Spinal cord (tissue), 10 donors: ENCODE results near the gene KIF23. TPM values are rescaled to one million over a fixed set of nuclear protein-coding genes. Genes with fewer than 3 reads are reported as not detected.
"Not testable (repeated sequence)": the region's sequence is repeated elsewhere in the genome, so short reads cannot be mapped to it uniquely, and the experiment has no call there.

Experiments
- DNase-seq, 6 donors: peaks; one replicate each; pipeline versions ENCODE4 v3.0.0 to v3.0.0-alpha.2; 2013 to 2015; ENCODE audit warnings: low spot score in 6 of 6, low read depth in 4 of 6
- H3K27ac ChIP-seq: one replicate; pipeline ENCODE4 v1.5.1; 2013; ENCODE audit warnings: low read depth, low read length, control low read depth
- H3K27me3 ChIP-seq: one replicate; pipeline ENCODE4 v1.6.1; 2013; ENCODE audit warnings: low read length; ENCODE audit not compliant: control insufficient read depth, insufficient read depth
- H3K36me3 ChIP-seq: one replicate; pipeline ENCODE4 v1.6.1; 2013; ENCODE audit warnings: low read length; ENCODE audit not compliant: control insufficient read depth, insufficient read depth
- H3K4me1 ChIP-seq: one replicate; pipeline ENCODE4 v1.6.1; 2013; ENCODE audit warnings: low read length; ENCODE audit not compliant: control insufficient read depth, insufficient read depth
- H3K4me3 ChIP-seq: one replicate; pipeline ENCODE4 v1.5.1; 2013; ENCODE audit warnings: low read depth, low read length, control low read depth
- H3K9me3 ChIP-seq: one replicate; pipeline ENCODE4 v1.6.1; 2013; ENCODE audit warnings: low read length; ENCODE audit not compliant: control insufficient read depth, insufficient read depth
- WGBS: methylation state at CpG from one replicate; pipeline ENCODE4 v1.1.5; 2013; ENCODE audit warnings: missing lambda C conversion rate; ENCODE audit not compliant: insufficient coverage; 5-methylcytosine and 5-hydroxymethylcytosine counted together
- long read RNA-seq, 4 donors: transcript quantifications; one replicate each; lab custom pipeline, GENCODE V29; 2026
- polyA plus RNA-seq, 2 donors: library from polyadenylated mRNA; unstranded; fragments of 120-200 nt; gene quantifications; one replicate each; pipeline ENCODE4 v1.2.1, GENCODE V29; 2013; ENCODE audit not compliant: insufficient read length in 2 of 2
- total RNA-seq, 2 donors: library from RNA; depleted of rRNA in 1 of 2; stranded (reverse); fragments of 120-200 nt in 1 of 2; fragments of >200 nt in 1 of 2; gene quantifications; one replicate each; pipeline versions ENCODE4 v1.2.3 to v1.2.4, GENCODE V29; 2013 to 2014
- donor health status: healthy.

KIF23 gene
- total RNA-seq (10 to 100 TPM; 13.5 to 21.0 TPM), polyA plus RNA-seq (10 to 100 TPM; 13.0 to 13.3 TPM)
- long read RNA-seq, donor 1, partial matches to known transcripts = 0 of 1 reads
- long read RNA-seq, donor 1, other reads (novel, unspliced or antisense) = 0 of 1 reads
- long read RNA-seq, donor 2 = 0 reads
- long read RNA-seq, donor 3 = 0 reads
- long read RNA-seq, donor 4, partial matches to known transcripts = 0 of 4 reads
- long read RNA-seq, donor 4, other reads (novel, unspliced or antisense) = 0 of 4 reads

- H3K9me3 ChIP-seq = no peaks in the 10 kb centered on the region
- H3K4me1 ChIP-seq = peaks cover 6% of the 10 kb centered on the region
- DNase-seq = peak; percentile 76 to 97 (median 86)
- peak within 1 kb of the TSS; percentile 88 for H3K4me3 ChIP-seq
- no peaks in the 10 kb centered on the region for H3K36me3 ChIP-seq
- WGBS = under 1% methylated on average over 73 of the region's 78 CpGs
- peak within 1 kb of the TSS; percentile 62 for H3K27ac ChIP-seq
- no peaks in the 10 kb centered on the region for H3K27me3 ChIP-seq
Measured at GRCh38 chr15:69413822-69414700, at the start of gene KIF23. KIF23 (plus strand) TSS chr15:69414349; CDS start chr15:69414466, 117 bp downstream.

- 80% methylated on average over 1 of the region's 3 CpGs for WGBS
- Histone ChIP-seq H3K9me3 (no peaks in the 10 kb centered on the region), H3K36me3 (no peaks in the 10 kb centered on the region), H3K27ac (no peak overlapping the region), H3K4me1 (no peaks in the 10 kb centered on the region), H3K4me3 (no peak overlapping the region), H3K27me3 (no peaks in the 10 kb centered on the region)
- no peak for DNase-seq
Measured at GRCh38 chr15:69367236-69367635, 46.9 kb upstream of the KIF23 start.

DNA sequence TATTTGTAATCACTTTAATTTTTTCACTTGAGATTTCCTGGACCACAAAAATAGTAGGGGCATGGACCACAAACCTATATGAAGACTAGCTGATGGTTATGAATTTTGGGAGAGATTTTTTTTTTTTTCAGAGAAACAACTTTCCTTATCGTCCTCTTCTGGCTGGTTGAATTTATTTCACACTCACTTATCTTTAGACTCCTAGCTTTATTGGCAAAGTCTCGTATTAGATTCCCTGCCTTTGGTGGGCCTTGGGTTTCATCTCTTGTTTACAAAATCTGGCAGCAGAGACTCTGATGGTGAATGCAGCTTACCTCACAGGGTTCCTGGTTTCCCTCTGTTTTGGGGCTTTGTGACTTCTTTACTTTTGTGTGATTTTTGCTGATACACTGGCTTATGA, 44.5 kb upstream of the KIF23 start:
- Histone ChIP-seq H3K9me3 (no peaks in the 10 kb centered on the region), H3K36me3 (no peaks in the 10 kb centered on the region), H3K4me1 (no peaks in the 10 kb centered on the region), H3K27ac (no peak overlapping the region), H3K27me3 (no peaks in the 10 kb centered on the region), H3K4me3 (no peak overlapping the region)
- no CpG with 5 or more reads among the region's 2 CpGs for WGBS
- no peak for DNase-seq

DNA sequence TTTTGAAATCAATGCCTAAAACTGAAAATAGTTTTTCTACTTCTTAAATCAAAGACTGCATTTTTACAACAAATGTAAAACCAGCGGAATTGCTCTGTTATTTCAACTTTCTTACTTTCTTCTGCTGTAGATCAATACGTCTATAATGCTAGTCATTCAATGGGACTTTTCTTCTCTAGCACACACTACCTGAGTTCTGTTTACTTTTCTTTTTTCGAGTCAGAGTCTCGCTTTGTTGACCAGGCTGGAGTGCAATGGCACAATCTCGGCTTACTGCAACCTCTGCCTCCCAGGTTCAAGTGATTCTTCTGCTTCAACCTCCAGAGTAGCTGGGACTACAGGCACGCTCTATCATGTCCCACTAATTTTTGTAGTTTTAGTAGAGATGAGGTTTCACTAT, 40.7 kb upstream of the KIF23 start:
- Histone ChIP-seq H3K27me3 (no peaks in the 10 kb centered on the region), H3K27ac (no peak overlapping the region), H3K9me3 (no peaks in the 10 kb centered on the region), H3K4me1 (no peaks in the 10 kb centered on the region), H3K4me3 (no peak overlapping the region), H3K36me3 (no peaks in the 10 kb centered on the region)
- no peak for DNase-seq
- WGBS = 88% methylated on average over 5 of the region's 6 CpGs

DNA sequence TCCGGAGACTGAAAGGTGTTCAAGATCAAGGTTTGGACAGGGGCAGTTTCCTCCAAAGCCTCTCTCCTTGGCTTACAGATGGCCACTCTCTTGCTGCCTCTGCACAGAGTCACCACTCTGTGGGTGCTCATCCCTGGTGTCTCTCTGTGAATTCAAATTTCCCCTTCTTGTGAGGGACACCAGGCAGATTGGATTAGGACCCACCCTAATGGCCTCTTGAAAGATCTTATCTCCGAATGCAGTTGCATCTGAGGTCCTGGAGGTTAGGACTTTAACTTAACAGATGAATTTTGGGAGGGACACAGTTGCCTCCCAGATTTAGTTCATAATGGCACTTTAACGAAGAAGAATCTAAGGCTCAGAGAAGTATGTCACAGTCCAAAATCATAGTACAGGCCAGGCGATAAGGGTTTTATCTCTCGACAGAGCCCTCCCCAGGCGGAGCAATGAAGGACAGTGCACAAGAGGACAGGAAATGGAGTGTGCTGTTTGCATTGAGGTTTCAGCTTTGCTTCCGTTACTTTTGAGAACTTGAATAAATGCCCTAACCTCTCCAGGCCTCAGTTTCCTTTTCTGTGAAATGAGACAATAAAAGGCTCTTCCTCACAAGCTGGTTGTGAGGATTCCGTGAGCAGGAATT, 38.9 kb upstream of the KIF23 start:
- Histone ChIP-seq H3K4me3 (no peak overlapping the region), H3K27me3 (no peaks in the 10 kb centered on the region), H3K4me1 (no peaks in the 10 kb centered on the region), H3K9me3 (no peaks in the 10 kb centered on the region), H3K27ac (no peak overlapping the region), H3K36me3 (no peaks in the 10 kb centered on the region)
- 95% methylated on average over 3 of the region's 8 CpGs for WGBS
- no peak for DNase-seq

- DNase-seq = no peak
- no peaks in the 10 kb centered on the region for H3K36me3 ChIP-seq
- no peak overlapping the region for H3K4me3 ChIP-seq
- no peaks in the 10 kb centered on the region for H3K27me3 ChIP-seq
- H3K9me3 ChIP-seq = no peaks in the 10 kb centered on the region
- H3K4me1 ChIP-seq = no peaks in the 10 kb centered on the region
- no peak overlapping the region for H3K27ac ChIP-seq
- 56% methylated on average over 8 of the region's 8 CpGs for WGBS
Measured at GRCh38 chr15:69377216-69377970, 36.8 kb upstream of the KIF23 start.

DNA sequence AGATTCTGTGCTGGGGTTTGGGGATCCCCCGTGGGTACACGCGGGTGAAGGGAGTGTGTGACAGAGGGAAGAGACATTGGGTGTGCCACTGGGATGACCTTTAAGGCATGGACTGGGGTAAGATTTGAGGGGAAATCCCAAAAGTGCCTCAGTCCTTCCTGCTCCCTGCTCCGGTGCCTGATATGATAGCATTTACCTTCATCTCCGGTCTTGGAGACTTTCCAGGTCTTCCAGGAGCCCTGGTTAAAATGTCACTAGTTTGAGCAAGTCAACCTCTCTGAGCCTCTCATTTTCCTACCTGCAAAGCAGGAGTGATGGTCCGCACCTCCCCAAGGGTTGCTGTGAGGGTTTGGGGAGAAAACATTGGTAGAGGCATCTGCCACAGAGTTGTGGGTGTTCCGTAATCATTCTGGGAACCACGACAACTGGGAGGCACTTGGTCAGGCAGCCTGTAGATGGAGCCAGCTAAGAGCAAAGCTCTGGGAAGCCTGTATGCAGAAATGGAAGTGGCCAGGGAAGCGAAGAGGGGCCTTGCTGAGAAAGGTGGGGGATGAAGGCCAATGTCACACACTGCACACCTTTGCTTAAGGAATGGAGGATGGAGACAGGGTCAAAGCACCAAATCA, 33.9 kb upstream of the KIF23 start:
- WGBS = 82% methylated on average over 9 of the region's 9 CpGs
- H3K9me3 ChIP-seq = no peaks in the 10 kb centered on the region
- H3K36me3 ChIP-seq = no peaks in the 10 kb centered on the region
- no peaks in the 10 kb centered on the region for H3K27me3 ChIP-seq
- H3K4me1 ChIP-seq = no peaks in the 10 kb centered on the region
- no peak overlapping the region for H3K27ac ChIP-seq
- DNase-seq = no peak
- no peak overlapping the region for H3K4me3 ChIP-seq

DNA sequence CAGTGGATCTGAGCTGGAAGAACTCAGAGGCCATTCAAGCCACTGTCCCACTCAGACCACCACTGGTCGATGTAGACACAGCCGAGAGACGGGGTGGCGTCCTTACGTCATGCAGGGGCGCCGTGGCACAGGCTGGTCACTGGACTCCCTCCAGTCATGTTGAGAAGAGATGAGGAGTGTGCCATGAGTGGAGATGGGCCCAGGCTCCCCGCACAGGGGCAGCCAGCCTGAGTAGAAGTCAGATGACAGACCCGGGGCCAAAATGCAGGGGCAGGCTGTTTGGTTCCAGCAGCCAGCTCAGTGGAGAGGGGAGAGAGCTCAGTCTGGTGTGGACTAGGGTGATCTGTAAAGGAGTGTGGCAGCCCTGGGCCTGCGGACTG, 33.4 kb upstream of the KIF23 start:
- WGBS = 97% methylated on average over 9 of the region's 10 CpGs
- Histone ChIP-seq H3K27ac (no peak overlapping the region), H3K36me3 (no peaks in the 10 kb centered on the region), H3K27me3 (no peaks in the 10 kb centered on the region), H3K4me1 (no peaks in the 10 kb centered on the region), H3K9me3 (no peaks in the 10 kb centered on the region), H3K4me3 (no peak overlapping the region)
- no peak for DNase-seq

GRCh38 chr15:69382176-69382575, 32.0 kb upstream of the KIF23 start:
- not testable (repeated sequence) for DNase-seq, H3K4me1 ChIP-seq, H3K36me3 ChIP-seq, H3K4me3 ChIP-seq, H3K27me3 ChIP-seq, H3K9me3 ChIP-seq, H3K27ac ChIP-seq
- 93% methylated on average over 9 of the region's 10 CpGs for WGBS
